Lower leg skin (tissue), 4 donors: ENCODE data around the gene YPEL1. TPM values are rescaled to one million over a fixed set of nuclear protein-coding genes. Genes with fewer than 3 reads are reported as not detected.

Source experiments
- DNase-seq, 2 donors: peaks; one replicate each; pipeline ENCODE4 v3.0.0-alpha.2; 2019; ENCODE audit warnings: low spot score in 2 of 2
- H3K4me3 ChIP-seq: fragments of 200-600 bp; sonication (generic); 2 replicates; pipeline ENCODE4 v1.5.1; 2017; ENCODE audit warnings: mild to moderate bottlenecking, low read depth; ENCODE audit not compliant: poor library complexity, severe bottlenecking
- POLR2A ChIP-seq, 2 donors: fragments of 450-650 bp; IDR thresholded peaks; one replicate each; pipeline ENCODE4 v1.6.1; 2016 to 2017; ENCODE audit warnings: antibody characterized with exemption in 2 of 2, mild to moderate bottlenecking in 1 of 2, moderate library complexity in 1 of 2
- WGBS, 2 donors: methylation state at CpG; one replicate each; pipeline ENCODE4 v1.1.5; 2018; 5-methylcytosine and 5-hydroxymethylcytosine counted together
- intact Hi-C: fragments of 100-400 bp; cut with DNase I; formaldehyde crosslinking; loops from one replicate; pipeline ENCODE4 v1.15.0; 2023; ENCODE audit warnings: low total_unique reads
- total RNA-seq, 4 donors: library from RNA; depleted of rRNA; stranded (reverse); fragments of >200 nt; gene quantifications; one replicate each; pipeline ENCODE4 v1.1.0, GENCODE V29; 2016
- TF ChIP-seq, protein P1 (sequence below), 3 donors: fragments of 450-650 bp; IDR thresholded peaks; one replicate each; pipeline ENCODE4 v1.5.1; 2016; ENCODE audit warnings: antibody characterized with exemption in 3 of 3, mild to moderate bottlenecking in 3 of 3, moderate library complexity in 2 of 3

Gene YPEL1, protein sequence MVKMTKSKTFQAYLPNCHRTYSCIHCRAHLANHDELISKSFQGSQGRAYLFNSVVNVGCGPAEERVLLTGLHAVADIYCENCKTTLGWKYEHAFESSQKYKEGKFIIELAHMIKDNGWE
- 1 to 10 TPM; 1.9 to 5.4 (median 2.8) TPM for total RNA-seq

DNA sequence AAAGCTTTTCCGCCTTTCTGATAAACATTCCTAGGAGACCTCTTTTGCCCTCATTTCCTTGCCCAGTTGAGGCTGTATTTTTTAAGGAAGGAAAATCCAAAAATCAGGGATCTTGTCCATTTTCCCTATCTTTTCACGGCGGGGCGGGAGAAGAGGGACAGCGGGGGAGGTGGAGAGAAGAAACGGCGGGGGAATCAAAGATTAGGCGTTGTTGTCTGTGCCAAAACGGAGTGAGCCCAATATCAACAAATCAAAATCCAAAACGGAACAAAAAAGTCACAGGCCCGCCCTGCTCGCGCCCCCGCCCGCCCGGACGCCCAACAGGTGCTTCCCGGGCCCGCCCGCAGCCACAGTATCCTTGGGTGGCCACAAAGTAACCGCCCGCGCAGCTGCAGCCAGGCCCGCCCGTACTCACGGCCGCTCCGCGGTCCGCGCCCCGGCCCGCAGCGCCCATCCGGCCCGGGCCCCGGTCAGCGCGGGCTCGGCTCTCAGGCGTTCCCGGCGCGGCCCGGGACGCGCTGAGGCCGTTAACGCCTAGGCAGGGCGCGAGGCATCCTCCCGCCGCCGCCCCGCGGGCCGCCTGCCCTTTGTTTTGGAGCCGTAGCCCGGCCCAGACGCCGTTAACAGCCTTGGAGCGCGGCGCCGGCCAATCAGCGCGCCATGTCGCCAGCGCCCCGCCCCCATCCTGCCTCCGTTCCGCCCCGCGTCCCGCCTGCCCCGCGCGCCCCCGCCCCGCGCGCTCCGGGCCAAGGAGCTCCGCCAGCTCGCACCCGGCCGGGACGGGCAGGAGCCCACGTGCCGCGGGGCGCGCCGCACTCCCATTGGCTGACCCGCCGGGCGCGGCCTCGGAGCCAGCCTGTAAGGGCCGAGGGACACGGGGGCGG lies at the start of gene YPEL1:
TSS of gene YPEL1 (minus strand) at position 595 of the 884 bp plus-strand sequence. CDS start 25,050 bp downstream, outside the sequence.
- TF ChIP-seq, protein P1, sequence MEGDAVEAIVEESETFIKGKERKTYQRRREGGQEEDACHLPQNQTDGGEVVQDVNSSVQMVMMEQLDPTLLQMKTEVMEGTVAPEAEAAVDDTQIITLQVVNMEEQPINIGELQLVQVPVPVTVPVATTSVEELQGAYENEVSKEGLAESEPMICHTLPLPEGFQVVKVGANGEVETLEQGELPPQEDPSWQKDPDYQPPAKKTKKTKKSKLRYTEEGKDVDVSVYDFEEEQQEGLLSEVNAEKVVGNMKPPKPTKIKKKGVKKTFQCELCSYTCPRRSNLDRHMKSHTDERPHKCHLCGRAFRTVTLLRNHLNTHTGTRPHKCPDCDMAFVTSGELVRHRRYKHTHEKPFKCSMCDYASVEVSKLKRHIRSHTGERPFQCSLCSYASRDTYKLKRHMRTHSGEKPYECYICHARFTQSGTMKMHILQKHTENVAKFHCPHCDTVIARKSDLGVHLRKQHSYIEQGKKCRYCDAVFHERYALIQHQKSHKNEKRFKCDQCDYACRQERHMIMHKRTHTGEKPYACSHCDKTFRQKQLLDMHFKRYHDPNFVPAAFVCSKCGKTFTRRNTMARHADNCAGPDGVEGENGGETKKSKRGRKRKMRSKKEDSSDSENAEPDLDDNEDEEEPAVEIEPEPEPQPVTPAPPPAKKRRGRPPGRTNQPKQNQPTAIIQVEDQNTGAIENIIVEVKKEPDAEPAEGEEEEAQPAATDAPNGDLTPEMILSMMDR (IDR thresholded peaks at IDR 0.05): no peak
- peak in 1 of 2 donors; percentile 31 for TF ChIP-seq POLR2A (IDR thresholded peaks at IDR 0.05)
- intact Hi-C loops: loop anchor here (10.0 kb wide), 1 partner anchor 199 kb away; no protein-coding TSS in a partner anchor
- peak; percentile 93 to 98 for DNase-seq
- 1 to 4% methylated on average over 23 to 24 of the region's 102 CpGs for WGBS, 2 donors
- peak within 1 kb of the TSS; percentile 25 for H3K4me3 ChIP-seq

- intact Hi-C loops: no loop called here
- TF ChIP-seq, protein P1 (IDR thresholded peaks at IDR 0.05): no peak
- TF ChIP-seq POLR2A (IDR thresholded peaks at IDR 0.05): no peak
- DNase-seq: peak in 1 of 2 donors; percentile 10
- H3K4me3 ChIP-seq: no peak overlapping the region
- 96% methylated on average over 2 of the region's 2 CpGs for WGBS, 2 donors
Measured at GRCh38 chr22:21780259-21780658, 44.7 kb upstream of the YPEL1 start.

DNA sequence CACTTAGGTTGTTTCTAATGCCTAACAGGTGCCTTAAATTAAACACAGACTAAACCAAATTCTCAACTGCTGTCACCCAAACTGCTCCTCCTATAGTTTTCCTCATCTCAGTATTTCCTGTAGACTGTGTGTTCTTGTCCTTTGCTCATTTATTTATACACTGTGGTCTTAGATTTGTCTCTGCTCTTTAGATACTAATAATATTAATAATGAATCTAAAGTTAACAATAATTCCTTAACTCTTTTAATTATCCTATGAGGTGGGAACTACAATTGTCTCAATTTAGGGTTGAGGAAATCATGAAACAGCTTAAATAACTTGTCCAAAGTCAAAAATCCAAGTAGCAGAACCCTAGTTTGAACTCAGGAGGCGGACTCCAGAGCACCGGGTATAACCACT lies 43.9 kb upstream of the YPEL1 start:
- no peak for TF ChIP-seq POLR2A (IDR thresholded peaks at IDR 0.05)
- TF ChIP-seq, protein P1 (IDR thresholded peaks at IDR 0.05): no peak
- 82 to 89% methylated on average over 2 of the region's 2 CpGs for WGBS, 2 donors
- intact Hi-C loops: no loop called here
- H3K4me3 ChIP-seq: no peak overlapping the region
- DNase-seq: no peak

- no peak for TF ChIP-seq POLR2A (IDR thresholded peaks at IDR 0.05)
- TF ChIP-seq, protein P1 (IDR thresholded peaks at IDR 0.05): no peak
- 78 to 79% methylated on average over 4 of the region's 4 CpGs for WGBS, 2 donors
- intact Hi-C loops: no loop called here
Measured at GRCh38 chr22:21778705-21779363, 43.2 kb upstream of the YPEL1 start.

GRCh38 chr22:21771631-21771976 lies 36.0 kb upstream of the YPEL1 start:
- peak in 1 of 2 donors; percentile 28 for DNase-seq
- WGBS, 2 donors: 95 to 98% methylated on average over 4 of the region's 4 CpGs

More at GRCh38 chr22:21778705-21779363, 43.2 kb upstream of the YPEL1 start:
- H3K4me3 ChIP-seq: no peak overlapping the region
- peak in 1 of 2 donors; percentile 29 for DNase-seq

More at GRCh38 chr22:21771631-21771976, 36.0 kb upstream of the YPEL1 start:
- TF ChIP-seq POLR2A (IDR thresholded peaks at IDR 0.05): no peak
- TF ChIP-seq, protein P1 (IDR thresholded peaks at IDR 0.05): no peak
- intact Hi-C loops: no loop called here
- no peak overlapping the region for H3K4me3 ChIP-seq
